ENCODE results near the gene F13A1.

DNA sequence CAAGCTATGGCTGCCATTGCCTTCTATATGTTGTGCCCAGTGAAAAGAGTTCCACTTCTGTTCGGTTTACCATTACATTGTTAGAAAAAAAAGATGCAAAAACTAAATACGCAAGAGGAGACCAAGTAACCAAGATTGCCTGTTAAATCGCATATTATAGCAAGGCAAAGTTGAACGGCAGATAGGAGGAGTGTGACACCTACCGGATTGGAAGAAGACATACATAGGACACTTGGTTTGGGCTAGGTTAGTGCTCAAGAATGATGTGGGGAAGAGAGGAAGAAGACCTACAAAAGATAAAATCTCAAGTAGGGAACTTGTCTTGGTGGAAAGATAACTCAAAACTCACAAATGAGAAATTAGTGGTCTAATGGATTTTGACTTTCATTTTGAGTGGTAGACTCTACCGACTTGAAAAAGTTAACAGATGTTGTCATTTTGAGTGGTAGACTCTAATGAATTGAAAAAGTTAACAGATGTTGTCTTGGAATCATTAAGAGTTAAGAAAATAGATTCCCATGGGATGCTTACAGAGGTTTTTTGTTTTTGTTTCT is 95.5 kb downstream of the F13A1 start:
- TF ChIP-seq, protein P1, sequence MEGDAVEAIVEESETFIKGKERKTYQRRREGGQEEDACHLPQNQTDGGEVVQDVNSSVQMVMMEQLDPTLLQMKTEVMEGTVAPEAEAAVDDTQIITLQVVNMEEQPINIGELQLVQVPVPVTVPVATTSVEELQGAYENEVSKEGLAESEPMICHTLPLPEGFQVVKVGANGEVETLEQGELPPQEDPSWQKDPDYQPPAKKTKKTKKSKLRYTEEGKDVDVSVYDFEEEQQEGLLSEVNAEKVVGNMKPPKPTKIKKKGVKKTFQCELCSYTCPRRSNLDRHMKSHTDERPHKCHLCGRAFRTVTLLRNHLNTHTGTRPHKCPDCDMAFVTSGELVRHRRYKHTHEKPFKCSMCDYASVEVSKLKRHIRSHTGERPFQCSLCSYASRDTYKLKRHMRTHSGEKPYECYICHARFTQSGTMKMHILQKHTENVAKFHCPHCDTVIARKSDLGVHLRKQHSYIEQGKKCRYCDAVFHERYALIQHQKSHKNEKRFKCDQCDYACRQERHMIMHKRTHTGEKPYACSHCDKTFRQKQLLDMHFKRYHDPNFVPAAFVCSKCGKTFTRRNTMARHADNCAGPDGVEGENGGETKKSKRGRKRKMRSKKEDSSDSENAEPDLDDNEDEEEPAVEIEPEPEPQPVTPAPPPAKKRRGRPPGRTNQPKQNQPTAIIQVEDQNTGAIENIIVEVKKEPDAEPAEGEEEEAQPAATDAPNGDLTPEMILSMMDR (IDR thresholded peaks at IDR 0.05), result no peak
- no peak for TF ChIP-seq POLR2A (IDR thresholded peaks at IDR 0.05)
